Lower leg skin (tissue), 4 donors: ENCODE data around the gene ADARB1. TPM values are rescaled to one million over a fixed set of nuclear protein-coding genes. Genes with fewer than 3 reads are reported as not detected.

ENCODE experiments used
- DNase-seq, 2 donors: peaks; one replicate each; pipeline ENCODE4 v3.0.0-alpha.2; 2019; ENCODE audit warnings: low spot score in 2 of 2
- H3K4me3 ChIP-seq: fragments of 200-600 bp; sonication (generic); 2 replicates; pipeline ENCODE4 v1.5.1; 2017; ENCODE audit warnings: mild to moderate bottlenecking, low read depth; ENCODE audit not compliant: poor library complexity, severe bottlenecking
- POLR2A ChIP-seq, 2 donors: fragments of 450-650 bp; IDR thresholded peaks; one replicate each; pipeline ENCODE4 v1.6.1; 2016 to 2017; ENCODE audit warnings: antibody characterized with exemption in 2 of 2, mild to moderate bottlenecking in 1 of 2, moderate library complexity in 1 of 2
- WGBS, 2 donors: methylation state at CpG; one replicate each; pipeline ENCODE4 v1.1.5; 2018; 5-methylcytosine and 5-hydroxymethylcytosine counted together
- intact Hi-C: fragments of 100-400 bp; cut with DNase I; formaldehyde crosslinking; loops from one replicate; pipeline ENCODE4 v1.15.0; 2023; ENCODE audit warnings: low total_unique reads
- total RNA-seq, 4 donors: library from RNA; depleted of rRNA; stranded (reverse); fragments of >200 nt; gene quantifications; one replicate each; pipeline ENCODE4 v1.1.0, GENCODE V29; 2016
- TF ChIP-seq, protein P1 (sequence below), 3 donors: fragments of 450-650 bp; IDR thresholded peaks; one replicate each; pipeline ENCODE4 v1.5.1; 2016; ENCODE audit warnings: antibody characterized with exemption in 3 of 3, mild to moderate bottlenecking in 3 of 3, moderate library complexity in 2 of 3

Gene ADARB1
- total RNA-seq, 4 donors from 2014 or later, result 14.6 to 21.9 (median 16.6) TPM

DNA sequence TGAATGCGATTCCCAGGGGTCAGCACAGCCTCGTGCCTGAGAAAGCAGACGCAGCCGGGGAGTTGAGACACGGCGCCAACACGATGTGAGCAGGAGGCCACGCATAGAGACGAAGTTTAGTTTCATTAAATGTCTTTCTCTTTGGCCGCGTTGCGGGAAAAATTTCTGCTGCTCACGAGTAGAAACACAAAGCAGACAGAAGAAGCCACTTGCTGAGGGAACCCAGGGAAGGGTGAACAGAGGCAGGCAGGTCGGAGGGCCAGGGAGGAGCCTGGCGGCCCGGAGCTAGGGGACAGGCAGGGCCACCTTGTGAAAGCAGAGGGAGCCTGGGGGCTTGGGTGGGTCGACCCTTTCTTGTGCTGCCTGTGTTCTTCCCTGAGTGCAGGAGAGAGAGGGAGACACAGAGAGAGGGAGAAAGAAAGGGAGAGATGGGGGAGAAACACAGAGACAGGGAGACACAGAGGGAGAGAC is 180.1 kb downstream of the ADARB1 start:
- no peak overlapping the region for H3K4me3 ChIP-seq
- TF ChIP-seq POLR2A (IDR thresholded peaks at IDR 0.05), result no peak
- WGBS, 2 donors, result 77 to 82% methylated on average over 17 of the region's 17 CpGs
- DNase-seq, result no peak
- intact Hi-C loops, result no loop called here

DNA sequence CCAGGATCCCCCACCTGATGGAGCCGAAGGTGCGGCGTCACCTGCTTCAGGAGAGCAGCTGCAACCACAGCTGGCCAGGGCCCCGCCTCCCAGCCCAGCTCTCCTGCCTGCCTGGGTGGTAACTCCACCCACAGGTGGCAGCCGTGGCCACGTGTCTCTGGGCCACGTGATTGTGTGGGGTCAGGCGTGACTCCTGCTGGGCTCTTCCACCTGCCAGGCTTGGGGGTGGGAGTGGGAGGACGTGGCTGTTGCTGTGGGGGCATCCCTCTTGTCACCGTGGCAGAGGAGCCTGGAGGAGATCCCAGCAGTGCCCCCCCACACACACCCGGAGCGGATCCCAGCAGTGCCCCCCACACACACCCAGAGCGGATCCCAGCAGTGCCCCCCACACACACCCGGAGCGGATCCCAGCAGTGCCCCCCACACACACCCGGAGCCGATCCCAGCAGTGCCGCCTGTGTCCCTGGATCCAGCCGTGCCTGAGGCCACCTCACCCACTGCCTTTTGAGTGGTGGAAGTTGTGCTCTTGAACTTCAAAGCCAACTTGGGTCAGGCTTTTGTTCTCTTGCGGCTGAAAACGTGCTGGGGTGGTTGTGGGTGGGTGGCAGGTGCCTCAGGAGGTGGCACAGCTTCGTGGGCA is 181.1 kb downstream of the ADARB1 start:
- WGBS, 2 donors, result 58 to 83% methylated on average over 8 to 10 of the region's 22 CpGs
- no peak for DNase-seq
- TF ChIP-seq, protein P1, sequence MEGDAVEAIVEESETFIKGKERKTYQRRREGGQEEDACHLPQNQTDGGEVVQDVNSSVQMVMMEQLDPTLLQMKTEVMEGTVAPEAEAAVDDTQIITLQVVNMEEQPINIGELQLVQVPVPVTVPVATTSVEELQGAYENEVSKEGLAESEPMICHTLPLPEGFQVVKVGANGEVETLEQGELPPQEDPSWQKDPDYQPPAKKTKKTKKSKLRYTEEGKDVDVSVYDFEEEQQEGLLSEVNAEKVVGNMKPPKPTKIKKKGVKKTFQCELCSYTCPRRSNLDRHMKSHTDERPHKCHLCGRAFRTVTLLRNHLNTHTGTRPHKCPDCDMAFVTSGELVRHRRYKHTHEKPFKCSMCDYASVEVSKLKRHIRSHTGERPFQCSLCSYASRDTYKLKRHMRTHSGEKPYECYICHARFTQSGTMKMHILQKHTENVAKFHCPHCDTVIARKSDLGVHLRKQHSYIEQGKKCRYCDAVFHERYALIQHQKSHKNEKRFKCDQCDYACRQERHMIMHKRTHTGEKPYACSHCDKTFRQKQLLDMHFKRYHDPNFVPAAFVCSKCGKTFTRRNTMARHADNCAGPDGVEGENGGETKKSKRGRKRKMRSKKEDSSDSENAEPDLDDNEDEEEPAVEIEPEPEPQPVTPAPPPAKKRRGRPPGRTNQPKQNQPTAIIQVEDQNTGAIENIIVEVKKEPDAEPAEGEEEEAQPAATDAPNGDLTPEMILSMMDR (IDR thresholded peaks at IDR 0.05), result no peak
- TF ChIP-seq POLR2A (IDR thresholded peaks at IDR 0.05), result no peak
- H3K4me3 ChIP-seq, result no peak overlapping the region
- intact Hi-C loops, result no loop called here

DNA sequence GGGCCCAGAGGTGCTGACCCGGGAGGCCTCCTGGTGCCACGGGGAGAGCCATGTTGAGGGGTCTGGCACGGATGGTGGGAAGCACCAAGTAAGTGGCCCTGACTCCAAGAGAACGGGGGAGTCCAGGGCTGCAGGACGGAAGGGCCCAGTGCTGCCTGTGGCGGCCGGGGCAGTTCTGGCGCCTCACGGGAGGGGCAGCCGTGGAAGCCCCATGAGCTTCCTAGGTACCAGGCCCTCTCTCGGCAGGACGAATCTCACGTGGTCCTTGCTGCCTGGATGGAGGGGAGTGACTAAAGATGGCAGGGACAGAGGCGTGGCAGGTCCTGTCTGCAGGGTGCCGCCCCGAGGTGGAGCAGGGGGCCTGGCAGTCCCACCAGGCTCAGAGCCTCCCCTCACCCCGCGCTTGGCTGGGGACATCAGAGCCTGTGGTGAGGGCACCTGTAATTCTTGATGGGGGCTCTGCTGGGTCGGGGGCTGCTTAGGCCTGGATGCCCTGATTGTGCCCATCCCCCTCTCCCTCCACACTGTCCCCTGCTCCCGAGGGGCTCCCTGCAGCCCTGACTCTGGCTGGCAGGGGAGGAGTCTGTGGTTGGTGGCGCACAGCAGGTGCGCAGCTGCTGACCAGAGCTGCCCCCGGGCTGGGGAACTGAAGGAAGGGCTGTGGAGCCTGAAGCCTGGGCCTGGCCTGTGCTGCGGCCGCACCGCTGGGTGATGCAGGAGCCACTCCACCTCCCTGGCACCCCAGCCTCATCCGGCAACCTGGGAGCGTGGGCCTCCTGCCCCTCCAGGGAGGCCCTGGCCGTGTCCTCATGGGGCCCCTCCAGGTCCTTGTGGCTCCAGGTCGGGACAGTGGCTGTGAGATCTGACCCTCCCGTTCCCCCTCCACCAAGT is 181.9 kb downstream of the ADARB1 start:
- DNase-seq, result peak in 1 of 2 donors; percentile 78
- intact Hi-C loops, result no loop called here
- 77 to 91% methylated on average over 22 to 29 of the region's 31 CpGs for WGBS, 2 donors
- TF ChIP-seq, protein P1 (IDR thresholded peaks at IDR 0.05), result no peak
- no peak for TF ChIP-seq POLR2A (IDR thresholded peaks at IDR 0.05)
- no peak overlapping the region for H3K4me3 ChIP-seq

DNA sequence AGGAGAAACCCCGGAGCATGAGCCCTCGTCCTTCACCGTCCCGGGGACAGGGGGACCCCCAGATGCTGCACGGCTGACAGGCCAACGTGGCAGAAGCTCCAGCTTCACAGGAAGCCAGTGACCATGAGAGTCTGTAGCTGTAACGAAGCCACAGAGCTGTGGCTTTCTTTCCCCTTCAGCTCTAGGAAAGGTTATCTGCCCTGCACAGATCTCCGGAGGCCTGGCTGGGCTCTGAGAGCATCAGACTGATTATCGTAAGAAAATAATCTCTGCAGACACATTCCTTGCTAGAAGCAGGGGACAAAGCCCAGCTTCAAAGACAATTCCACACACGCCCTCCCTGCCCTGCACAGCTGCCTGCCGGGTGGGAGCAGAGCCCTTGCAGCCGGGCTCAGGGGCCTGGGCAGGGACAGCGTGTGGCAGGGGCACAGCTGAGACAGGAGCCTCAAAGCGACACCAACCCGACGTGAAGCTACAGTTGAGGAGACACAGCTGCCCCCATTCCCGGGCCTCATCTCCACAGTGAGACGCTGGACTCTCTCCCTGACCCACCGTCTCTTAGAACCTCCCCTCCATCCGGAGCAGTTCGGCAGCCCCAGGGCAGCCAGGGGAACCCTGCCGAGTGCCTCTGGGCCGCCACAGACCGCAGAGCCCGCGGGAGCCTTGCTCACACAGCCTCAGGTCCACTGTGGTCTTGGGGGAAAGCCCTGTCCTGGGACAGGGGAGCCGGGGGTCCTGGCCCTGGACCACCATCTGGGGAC is 182.7 kb downstream of the ADARB1 start:
- DNase-seq, result peak in 1 of 2 donors; percentile 78
- 68 to 69% methylated on average over 26 to 27 of the region's 27 CpGs for WGBS, 2 donors
- intact Hi-C loops, result no loop called here
- no peak overlapping the region for H3K4me3 ChIP-seq
- TF ChIP-seq POLR2A (IDR thresholded peaks at IDR 0.05), result no peak
- TF ChIP-seq, protein P1 (IDR thresholded peaks at IDR 0.05), result no peak

DNA sequence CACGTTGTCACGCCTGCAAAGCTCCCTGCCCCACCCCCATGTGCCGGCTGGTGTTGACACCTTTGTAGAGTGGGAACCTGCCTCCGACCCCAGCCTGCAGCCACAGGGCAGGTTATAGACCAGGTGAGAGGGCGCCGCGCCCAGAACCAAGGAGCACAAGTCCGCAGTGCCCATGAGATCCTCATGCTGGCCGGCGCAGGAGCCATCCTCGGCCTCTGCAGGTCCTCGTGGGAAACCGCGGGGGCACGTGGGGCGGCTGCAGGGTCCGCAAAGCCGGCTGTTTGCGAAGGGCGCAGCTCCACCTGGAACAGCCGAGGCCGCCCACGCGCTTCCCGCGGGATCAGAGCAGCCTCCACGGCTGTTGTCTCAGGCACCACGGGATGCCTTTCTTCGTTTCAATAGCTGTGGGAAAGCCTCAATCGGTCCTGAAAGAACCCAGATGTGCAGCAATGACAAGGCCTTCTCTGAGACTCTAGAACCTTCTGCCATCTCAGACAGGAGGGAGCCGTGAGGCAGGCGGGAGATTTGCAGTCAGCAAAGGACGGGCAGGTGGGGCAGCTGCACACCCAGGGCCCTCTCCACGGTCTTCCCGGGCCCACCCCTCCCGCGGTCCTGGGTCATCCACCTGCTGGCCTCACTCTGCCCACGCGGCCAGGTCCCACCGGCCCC is 183.4 kb downstream of the ADARB1 start:
- intact Hi-C loops, result no loop called here
- H3K4me3 ChIP-seq, result no peak overlapping the region
- peak in 1 of 2 donors; percentile 81 for DNase-seq
- no peak for TF ChIP-seq POLR2A (IDR thresholded peaks at IDR 0.05)
- TF ChIP-seq, protein P1 (IDR thresholded peaks at IDR 0.05), result no peak
- WGBS, 2 donors, result 63 to 75% methylated on average over 19 to 32 of the region's 40 CpGs
